Dermis microvascular lymphatic vessel endothelial cell (primary cell): ENCODE results near the gene EFCAB12. TPM values are rescaled to one million over a fixed set of nuclear protein-coding genes. Genes with fewer than 3 reads are reported as not detected.
"Not testable (repeated sequence)": the region's sequence is repeated elsewhere in the genome, so short reads cannot be mapped to it uniquely, and the experiment has no call there.

Experiments
- DNase-seq, 2 donors: peaks; one replicate each; pipeline versions ENCODE4 v3.0.0 to v3.0.0-alpha.2; 2010; ENCODE audit warnings: low read depth in 2 of 2
- total RNA-seq: library from RNA; depleted of rRNA; stranded (reverse); fragments of >200 nt; gene quantifications from 2 replicates; pipeline ENCODE4 v1.2.1, GENCODE V29; 2014

EFCAB12 gene
- total RNA-seq, 1 donor from 2014 or later = under 0.01 TPM

GRCh38 chr3:129369711-129370110, 58.7 kb downstream of the EFCAB12 start:
- DNase-seq = no peak

GRCh38 chr3:129367821-129368220, 60.6 kb downstream of the EFCAB12 start:
- DNase-seq = no peak

DNA sequence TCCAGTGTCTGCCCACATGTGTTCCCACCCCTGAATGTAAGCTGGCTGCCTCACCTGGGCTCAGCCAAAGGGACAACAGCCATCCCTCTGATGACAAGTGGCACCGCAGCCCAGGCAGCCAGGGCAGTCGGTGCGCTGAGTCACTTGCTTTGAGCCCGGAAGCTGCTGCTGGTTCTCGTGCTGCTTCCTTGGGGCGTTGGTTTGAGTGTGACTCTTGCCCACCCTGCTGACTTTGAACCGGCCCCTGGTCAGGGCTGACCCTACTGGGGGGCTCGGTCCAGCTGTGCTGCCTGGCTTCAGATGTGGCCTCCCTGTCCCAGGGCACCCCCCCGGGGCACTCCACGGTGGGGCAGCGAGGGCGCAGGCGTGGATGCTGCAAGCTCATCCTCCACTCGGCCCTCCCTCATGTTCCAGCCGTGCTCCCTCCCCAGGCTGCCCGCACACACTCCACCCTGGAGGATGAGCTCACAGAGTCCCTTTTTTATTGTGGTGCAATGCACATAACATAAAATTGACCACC, 62.1 kb downstream of the EFCAB12 start:
- DNase-seq = no peak

- no peak for DNase-seq
Measured at GRCh38 chr3:129365296-129366136, 62.9 kb downstream of the EFCAB12 start.

- DNase-seq = not testable (repeated sequence)
Measured at GRCh38 chr3:129364811-129365210, 63.6 kb downstream of the EFCAB12 start.

DNA sequence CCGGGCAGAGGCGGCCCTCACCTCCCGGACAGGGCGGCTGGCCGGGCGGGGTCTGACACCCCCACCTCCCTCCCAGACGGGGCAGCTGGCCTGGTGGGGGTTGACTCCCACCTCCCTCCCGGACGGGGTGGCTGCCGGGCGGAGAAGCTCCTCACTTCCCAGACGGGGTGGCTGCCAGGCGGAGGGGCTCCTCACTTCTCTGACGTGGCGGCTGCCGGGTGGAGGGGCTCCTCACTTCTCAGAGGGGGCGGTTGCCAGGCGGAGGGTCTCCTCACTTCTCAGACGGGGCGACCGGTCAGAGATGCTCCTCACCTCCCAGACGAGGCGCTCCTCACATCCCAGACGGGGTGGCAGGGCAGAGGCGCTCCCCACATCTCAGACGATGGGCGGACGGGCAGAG, 65.1 kb downstream of the EFCAB12 start:
- DNase-seq = not testable (repeated sequence)

GRCh38 chr3:129360705-129361460, 67.6 kb downstream of the EFCAB12 start:
- DNase-seq = no peak

- DNase-seq = no peak
Measured at GRCh38 chr3:129360171-129360611, 68.2 kb downstream of the EFCAB12 start.

GRCh38 chr3:129358772-129359371, 69.6 kb downstream of the EFCAB12 start:
- DNase-seq = no peak

GRCh38 chr3:129358177-129358771, 70.2 kb downstream of the EFCAB12 start:
- DNase-seq = no peak

DNA sequence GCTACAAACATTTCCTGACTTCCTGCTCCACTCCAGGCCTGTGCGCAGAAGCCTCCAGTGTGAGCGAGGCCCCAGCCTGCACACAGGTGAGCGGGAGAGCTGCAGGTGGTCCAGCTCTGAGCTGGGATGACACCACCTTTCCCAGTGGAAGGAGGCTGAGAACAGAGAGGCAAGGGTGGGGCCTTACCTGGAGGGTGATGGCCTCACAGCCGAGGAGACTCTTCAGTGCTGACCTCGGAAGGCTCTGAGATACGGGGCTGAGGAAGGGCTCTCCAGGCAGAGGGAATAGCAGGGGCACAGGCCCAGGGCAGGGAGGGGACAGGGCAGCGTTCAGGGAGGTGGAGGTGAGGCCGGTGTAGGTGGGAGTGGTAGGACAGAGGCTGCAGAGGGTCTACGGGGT, 70.8 kb downstream of the EFCAB12 start:
- DNase-seq = no peak

GRCh38 chr3:129356756-129357425, 71.5 kb downstream of the EFCAB12 start:
- DNase-seq = no peak

GRCh38 chr3:129353589-129353941, 74.9 kb downstream of the EFCAB12 start:
- DNase-seq = no peak

DNA sequence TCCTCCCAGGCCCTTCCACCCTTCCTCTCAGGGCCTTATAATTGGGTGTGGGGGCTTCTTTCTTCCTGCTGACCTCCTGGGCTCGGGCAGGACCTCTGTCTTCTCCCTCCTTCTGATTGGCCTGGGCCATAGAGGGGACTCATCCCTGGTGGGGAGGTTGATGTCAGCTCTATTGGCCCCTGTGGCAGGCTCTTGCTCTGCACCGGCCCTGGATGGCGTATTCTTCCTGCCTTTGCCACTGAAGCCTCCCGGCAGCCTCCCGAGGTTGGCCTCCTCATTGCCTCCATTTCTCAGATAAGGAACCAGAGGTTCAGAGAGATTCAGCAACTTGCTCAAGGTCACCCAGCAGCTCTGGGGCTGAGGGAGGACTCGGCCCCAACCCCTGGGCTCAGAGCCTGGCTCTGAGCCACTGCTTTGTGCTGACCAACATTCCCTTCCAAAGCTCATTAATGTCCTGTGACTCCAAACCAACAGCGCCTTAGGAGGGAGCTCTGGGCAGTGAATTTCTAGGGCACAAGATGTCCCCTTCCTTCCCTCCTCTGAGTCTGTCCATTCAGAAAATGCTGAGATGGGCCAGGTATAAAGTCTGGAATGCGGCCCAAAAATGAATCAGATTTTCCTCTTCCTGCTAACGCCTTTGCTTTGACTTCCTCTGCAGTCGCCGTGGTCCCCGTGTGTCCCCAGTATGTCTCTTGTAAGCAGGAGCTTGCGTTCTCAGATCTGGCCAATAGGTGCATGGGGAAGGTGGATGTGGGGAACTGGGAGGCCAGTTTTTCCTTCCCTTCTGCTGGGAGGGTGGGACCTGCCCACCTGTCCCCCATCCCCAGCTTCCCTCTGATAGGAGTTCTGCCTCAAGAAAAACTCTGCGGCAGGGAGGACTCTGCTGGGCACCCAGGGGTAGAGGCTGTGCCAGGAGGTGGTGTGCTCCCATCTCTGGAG, 75.5 kb downstream of the EFCAB12 start:
- peak; percentile 69 to 74 for DNase-seq

DNA sequence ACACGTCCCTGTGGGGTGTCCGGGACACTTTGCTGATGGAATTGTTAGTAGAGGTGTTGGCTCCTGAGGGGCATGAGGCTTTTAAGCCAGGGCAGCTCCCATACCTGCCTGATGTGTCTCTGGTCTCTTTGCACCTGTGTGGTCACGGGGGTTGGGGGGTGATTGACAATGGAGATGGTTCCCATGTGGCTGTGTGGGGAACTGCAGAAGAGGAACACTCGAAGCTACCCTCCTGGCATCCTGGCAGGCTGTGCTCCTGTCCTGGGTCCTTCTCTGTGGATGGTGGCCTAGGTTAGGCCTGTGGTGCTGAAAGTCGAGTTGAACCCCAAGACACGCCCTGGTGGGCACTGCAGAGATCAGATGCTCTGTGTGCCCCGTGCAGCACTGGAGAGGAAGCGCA, 76.4 kb downstream of the EFCAB12 start:
- no peak for DNase-seq

Other genes starting within 250 kb of the EFCAB12 start
- 238 and 273 TPM in 2 replicates for gene CNBP, start 244.7 kb downstream of the EFCAB12 start, total RNA-seq
- gene COPG1, start 179.0 kb downstream of the EFCAB12 start, total RNA-seq = 171 and 212 TPM in 2 replicates
- gene HMCES, start 149.8 kb downstream of the EFCAB12 start, total RNA-seq = 20.8 and 25.4 TPM in 2 replicates
- 17.3 and 23.0 TPM in 2 replicates for gene MBD4, start 11.3 kb upstream of the EFCAB12 start, total RNA-seq
- 27.1 and 32.1 TPM in 2 replicates for gene IFT122, start 11.6 kb upstream of the EFCAB12 start, total RNA-seq
- not detected in 2 replicates for gene RHO, start 100.0 kb upstream of the EFCAB12 start, total RNA-seq
- not detected in 2 replicates for gene H1-8, start 114.5 kb upstream of the EFCAB12 start, total RNA-seq
- 273 and 392 TPM in 2 replicates for gene PLXND1, start 178.0 kb upstream of the EFCAB12 start, total RNA-seq